Medulla oblongata (tissue), 1 donor: Measurements from ENCODE around the gene CEP57L1.
"Not testable (repeated sequence)": the region's sequence is repeated elsewhere in the genome, so short reads cannot be mapped to it uniquely, and the experiment has no call there.

Experiments
- DNase-seq: peaks from one replicate; pipeline ENCODE4 v3.0.0-alpha.2; 2015; ENCODE audit errors: extremely low spot score

Gene CEP57L1

GRCh38 chr6:109105681-109106080, 10.4 kb downstream of the CEP57L1 start:
- DNase-seq, result no peak

DNA sequence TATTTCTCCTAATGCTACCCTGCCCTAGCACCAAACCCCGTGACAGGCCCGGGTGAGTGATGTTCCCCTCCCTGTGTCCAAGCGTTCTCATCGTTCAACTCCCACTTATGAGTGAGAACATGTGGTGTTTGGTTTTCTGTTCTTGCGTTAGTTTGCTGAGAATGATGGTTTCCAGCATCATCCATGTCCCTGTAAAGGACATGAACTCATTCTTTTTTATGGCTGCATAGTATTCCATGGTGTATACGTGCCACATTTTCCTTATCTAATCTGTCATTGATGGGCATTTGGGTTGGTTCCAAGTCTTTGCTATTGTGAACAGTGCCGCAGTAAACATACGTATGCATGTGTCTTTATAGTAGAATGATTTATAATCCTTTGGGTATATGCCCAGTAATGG, 14.4 kb downstream of the CEP57L1 start:
- DNase-seq, result not testable (repeated sequence)

GRCh38 chr6:109112663-109113062, 17.4 kb downstream of the CEP57L1 start:
- DNase-seq, result not testable (repeated sequence)

GRCh38 chr6:109117346-109118035, 22.2 kb downstream of the CEP57L1 start:
- peak; percentile 46 for DNase-seq

DNA sequence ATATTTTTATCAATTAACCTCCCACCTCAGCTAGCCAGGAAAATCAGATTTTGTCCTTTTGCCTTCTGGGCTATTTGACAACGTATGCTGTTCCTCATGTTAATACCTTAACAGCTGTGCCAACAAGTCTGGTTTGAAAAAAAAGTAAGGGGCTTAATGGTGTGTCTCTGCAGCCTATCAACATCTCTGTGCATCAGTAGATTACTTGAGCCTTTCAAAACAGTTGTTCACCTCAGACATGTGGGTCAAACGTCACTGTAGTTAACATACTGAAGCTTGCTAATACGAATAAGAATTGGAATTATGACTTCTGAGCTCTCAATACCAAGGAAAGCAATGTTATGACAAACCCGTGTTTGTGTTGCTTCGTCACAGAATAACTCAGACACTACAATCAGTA, 23.0 kb downstream of the CEP57L1 start:
- DNase-seq, result no peak

GRCh38 chr6:109118871-109119354, 23.6 kb downstream of the CEP57L1 start:
- DNase-seq, result no peak

- no peak for DNase-seq
Measured at GRCh38 chr6:109121411-109121810, 26.1 kb downstream of the CEP57L1 start.

DNA sequence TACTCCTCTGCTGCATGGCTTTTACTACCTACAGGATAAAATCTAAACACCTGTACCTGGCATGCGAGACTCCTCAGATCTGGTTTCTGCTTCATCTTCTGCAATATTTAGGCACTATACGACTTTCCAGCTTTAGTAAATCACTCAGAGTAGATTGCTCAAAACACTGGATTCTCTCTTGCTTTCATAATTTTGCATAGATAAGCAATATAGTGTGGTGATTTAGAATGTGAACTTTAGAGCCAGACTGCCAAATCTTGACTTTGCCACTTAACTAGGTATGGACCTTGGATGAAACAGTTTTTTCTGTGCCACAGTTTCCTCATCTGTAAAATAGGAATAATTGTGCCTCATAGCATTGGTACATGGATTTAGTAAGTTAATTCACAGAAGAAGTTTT, 28.9 kb downstream of the CEP57L1 start:
- DNase-seq, result no peak

DNA sequence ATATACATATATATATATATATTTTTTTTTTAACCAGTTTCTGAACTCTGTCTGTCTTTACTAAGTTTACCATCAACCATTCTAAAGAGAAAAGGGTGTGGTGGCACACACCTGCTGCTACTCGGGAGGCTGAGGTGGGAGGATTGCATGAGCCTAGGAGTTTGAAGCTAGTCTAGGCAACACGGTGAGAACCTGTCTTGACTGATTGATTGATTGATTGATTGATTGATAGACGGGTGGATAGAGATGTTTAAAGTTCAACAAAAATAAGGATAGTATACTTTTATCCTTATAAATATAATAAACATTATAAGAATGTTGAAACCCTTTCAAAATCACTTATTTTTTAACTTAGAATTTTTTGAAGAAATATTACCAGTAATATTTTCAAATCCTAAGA, 30.2 kb downstream of the CEP57L1 start:
- no peak for DNase-seq

DNA sequence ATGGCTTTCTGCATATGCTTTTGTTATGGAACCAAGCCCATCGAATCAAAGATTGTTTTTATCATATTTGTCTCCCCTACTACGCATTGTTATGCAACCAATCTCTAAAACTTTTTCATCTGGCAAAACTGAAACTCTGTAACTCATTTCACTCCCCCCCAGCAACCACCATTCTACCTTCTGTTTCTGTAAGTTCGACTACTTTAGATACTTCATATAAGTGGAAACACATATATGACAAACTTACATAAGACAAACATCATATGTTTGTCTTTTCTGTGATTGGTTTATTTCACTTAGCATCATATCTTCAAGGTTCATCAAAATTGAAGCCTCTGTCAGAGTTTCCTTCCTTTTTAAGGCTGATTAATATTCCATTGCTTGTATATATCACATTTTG, 34.8 kb downstream of the CEP57L1 start:
- DNase-seq, result no peak

GRCh38 chr6:109135600-109135999, 40.3 kb downstream of the CEP57L1 start:
- not testable (repeated sequence) for DNase-seq

GRCh38 chr6:109136039-109136438, 40.7 kb downstream of the CEP57L1 start:
- not testable (repeated sequence) for DNase-seq

DNA sequence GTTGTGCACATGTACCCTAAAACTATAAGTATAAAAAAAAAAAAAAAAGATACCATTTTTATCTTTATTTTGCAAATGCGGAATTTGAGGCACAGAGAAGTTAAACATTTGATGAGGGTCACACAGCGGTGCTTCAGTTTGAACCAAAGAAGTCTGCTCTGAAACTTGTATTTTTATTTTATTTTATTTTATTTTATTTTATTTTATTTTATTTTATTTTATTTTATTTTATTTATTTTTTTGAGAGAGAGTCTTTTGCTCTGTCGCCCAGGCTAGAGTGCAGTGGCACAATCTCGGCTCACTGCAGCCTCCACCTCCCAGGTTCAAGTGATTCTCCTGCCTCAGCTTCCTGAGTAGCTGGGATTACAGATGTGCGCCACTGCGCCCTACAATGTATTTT, 41.2 kb downstream of the CEP57L1 start:
- DNase-seq, result not testable (repeated sequence)

GRCh38 chr6:109139109-109139508, 43.8 kb downstream of the CEP57L1 start:
- no peak for DNase-seq

DNA sequence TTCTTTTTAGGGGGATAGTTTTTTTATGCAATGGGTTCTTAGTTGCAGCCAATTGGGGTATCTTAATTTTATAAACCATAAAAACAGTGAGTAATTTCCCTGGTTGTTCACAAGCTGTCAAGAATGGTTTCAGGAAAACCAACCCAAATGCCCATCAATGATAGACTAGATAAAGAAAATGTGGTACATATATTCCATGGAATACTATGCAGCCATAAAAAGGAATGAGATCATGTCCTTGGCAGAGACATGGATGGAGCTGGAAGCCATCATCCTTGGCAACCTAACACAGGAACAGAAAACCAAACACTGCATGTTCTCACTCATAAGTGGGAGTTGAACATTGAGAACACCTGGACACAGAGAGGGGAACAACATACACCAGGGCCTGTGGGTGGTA, 46.8 kb downstream of the CEP57L1 start:
- not testable (repeated sequence) for DNase-seq

DNA sequence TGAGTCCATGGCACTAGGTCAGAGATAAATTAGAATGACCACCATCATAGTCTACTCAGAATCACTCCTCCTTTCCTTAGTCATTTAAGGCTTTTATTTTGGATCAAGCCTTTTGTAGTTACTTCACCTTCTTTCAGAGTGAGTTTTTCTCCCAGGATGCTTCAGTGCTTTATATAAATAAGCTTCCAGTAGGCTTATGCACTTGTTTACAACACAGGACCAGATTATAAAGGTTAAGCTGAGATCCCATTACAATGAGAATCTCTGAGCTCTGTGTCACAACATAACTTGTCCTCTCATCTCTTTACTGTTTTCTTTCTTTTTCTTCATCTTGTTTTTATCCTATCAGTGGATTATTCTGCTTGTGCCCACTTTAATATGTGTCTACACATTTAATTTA, 47.9 kb downstream of the CEP57L1 start:
- no peak for DNase-seq

DNA sequence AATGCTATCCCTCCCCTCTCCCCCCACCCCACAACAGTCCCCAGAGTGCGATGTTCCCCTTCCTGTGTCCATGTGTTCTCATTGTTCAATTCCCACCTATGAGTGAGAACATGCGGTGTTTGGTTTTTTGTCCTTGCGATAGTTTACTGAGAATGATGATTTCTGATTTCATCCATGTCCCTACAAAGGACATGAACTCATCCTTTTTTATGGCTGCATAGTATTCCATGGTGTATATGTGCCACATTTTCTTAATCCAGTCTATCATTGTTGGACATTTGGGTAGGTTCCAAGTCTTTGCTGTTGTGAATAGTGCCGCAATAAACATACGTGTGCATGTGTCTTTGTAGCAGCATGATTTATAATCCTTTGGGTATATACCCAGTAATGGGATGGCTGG, 52.9 kb downstream of the CEP57L1 start:
- DNase-seq, result not testable (repeated sequence)

DNA sequence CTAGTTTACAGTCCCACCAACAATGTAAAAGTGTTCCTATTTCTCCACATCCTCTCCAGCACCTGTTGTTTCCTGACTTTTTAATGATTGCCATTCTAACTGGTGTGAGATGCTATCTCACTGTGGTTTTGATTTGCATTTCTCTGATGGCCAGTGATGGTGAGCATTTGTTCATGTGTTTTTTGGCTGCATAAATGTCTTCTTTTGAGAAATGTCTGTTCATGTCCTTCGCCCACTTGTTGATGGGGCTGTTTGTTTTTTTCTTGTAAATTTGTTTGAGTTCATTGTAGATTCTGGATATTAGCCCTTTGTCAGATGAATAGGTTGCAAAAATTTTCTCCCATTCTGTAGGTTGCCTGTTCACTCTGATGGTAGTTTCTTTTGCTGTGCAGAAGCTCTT, 53.4 kb downstream of the CEP57L1 start:
- DNase-seq, result not testable (repeated sequence)

DNA sequence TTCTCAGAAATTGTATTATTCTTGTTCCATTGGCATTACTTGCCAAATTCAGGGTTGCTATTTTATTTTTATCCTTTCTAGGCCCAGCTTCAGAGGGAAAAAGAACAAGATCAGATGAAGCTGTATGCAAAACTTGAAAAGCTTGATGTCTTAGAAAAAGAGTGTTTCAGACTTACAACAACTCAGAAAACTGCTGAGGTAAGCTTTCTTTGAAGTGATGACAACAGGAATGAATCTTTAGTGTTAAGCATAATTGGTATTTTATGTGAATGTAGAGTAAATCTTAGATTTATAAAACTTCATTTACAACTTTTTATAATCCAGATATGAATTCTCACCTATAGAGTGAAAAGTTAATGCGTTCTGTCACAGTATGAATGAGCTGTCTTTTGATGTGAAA, 58.4 kb downstream of the CEP57L1 start:
- DNase-seq, result no peak

DNA sequence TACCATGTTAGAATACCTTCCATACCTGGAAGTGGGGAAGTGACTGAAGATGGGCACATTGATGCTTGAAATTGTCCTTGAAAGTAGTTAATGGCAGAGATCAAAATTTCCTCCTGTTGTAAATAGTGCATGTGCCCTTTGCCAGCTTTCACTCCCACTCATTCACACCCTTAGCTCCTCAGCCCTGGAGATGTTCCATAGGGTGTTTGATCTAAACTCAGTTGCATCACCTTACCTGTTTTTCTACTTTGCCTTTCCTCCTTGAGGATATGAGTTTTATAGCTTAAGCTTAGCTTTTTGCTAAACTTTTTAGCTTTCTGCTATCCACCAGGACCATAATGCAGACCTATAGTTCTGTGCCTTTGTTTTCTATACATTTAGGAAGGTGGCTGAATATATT, 69.0 kb downstream of the CEP57L1 start:
- DNase-seq, result no peak

DNA sequence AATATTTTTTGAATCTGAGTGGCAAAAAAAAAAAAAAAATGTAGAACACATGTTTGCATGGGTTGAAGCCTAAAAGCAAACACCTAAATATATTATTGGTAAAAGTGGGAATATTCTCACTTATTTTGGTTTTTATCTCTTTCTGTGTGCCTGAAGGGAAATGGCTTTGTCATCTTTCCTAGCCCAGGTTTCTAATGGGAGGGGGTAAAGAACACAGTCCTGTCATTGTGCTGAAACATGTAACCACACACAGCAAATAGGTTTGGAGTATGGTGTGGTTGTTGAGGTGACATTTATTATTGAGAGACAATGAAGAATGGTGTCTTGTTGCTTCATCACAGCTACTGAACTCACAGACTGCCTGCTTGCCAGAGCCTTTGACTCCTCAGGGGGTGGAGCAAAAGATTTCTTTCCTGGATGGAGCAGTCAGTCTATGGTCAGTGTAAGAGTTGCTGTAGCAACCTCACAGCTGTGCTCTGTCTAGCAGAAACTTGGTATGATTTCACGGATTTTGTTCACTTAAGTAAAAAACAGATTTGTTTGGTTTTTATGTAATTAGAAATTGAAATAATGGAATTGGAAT, 70.2 kb downstream of the CEP57L1 start:
- peak; percentile 33 for DNase-seq

GRCh38 chr6:109166673-109167072, 71.4 kb downstream of the CEP57L1 start:
- no peak for DNase-seq

- no peak for DNase-seq
Measured at GRCh38 chr6:109167562-109167961, 72.3 kb downstream of the CEP57L1 start.

DNA sequence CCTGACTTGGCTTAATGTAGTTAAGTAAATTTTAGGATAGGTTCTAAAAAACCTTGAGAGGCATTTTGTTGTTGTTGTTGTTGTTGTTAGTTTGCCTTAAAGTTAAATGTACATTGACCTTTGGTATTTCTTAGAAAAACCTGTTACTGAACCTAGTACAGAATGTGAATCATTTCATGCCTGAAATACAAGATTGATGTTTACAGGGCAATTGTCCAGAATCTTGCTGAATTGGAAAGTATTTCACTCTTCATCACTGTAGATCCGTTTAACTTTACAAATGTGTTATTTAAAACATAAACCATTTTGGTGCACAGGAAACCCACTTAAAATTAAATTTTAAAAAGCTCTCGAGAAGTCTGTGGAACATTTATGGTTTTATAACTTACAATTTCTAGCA, 75.0 kb downstream of the CEP57L1 start:
- no peak for DNase-seq
